Stomach (tissue), 4 donors: ENCODE data around the gene NTRK2.

ENCODE experiments used
- CTCF ChIP-seq, 7 experiments: fragments of 450-650 bp in 4 of 7; fragments of 200-600 bp in 3 of 7; sonication (generic) in 3 of 7; IDR thresholded peaks; one replicate each; pipeline ENCODE4 v1.5.1; 2016 to 2019; ENCODE audit warnings: antibody characterized with exemption in 7 of 7, control low read depth in 2 of 7, mild to moderate bottlenecking in 1 of 7
- EP300 ChIP-seq: sonication (generic); formaldehyde crosslinking; IDR thresholded peaks from one replicate; pipeline ENCODE4 v1.6.1; 2017; ENCODE audit warnings: antibody characterized with exemption
- POLR2AphosphoS5 ChIP-seq, 3 donors: sonication (generic); formaldehyde crosslinking; IDR thresholded peaks; one replicate each; pipeline ENCODE4 v1.6.1; 2016; ENCODE audit warnings: antibody characterized with exemption in 3 of 3

GRCh38 chr9:84758817-84759216 is 89.3 kb downstream of the NTRK2 start:
- no peak for TF ChIP-seq CTCF (IDR thresholded peaks at IDR 0.05)
- TF ChIP-seq EP300 = no peak
- no peak for TF ChIP-seq POLR2AphosphoS5 (IDR thresholded peaks at IDR 0.05)
